Activated CD4-positive, CD25-positive, alpha-beta regulatory T cell (primary cell): ENCODE data around the gene LUZP4.
"Not testable (repeated sequence)": the region's sequence is repeated elsewhere in the genome, so short reads cannot be mapped to it uniquely, and the experiment has no call there.

ENCODE experiments used
- DNase-seq, 4 experiments: peaks; one replicate each; lab custom pipeline; 2025; lab: John Stamatoyannopoulos, UW

Gene LUZP4, protein sequence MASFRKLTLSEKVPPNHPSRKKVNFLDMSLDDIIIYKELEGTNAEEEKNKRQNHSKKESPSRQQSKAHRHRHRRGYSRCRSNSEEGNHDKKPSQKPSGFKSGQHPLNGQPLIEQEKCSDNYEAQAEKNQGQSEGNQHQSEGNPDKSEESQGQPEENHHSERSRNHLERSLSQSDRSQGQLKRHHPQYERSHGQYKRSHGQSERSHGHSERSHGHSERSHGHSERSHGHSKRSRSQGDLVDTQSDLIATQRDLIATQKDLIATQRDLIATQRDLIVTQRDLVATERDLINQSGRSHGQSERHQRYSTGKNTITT

DNA sequence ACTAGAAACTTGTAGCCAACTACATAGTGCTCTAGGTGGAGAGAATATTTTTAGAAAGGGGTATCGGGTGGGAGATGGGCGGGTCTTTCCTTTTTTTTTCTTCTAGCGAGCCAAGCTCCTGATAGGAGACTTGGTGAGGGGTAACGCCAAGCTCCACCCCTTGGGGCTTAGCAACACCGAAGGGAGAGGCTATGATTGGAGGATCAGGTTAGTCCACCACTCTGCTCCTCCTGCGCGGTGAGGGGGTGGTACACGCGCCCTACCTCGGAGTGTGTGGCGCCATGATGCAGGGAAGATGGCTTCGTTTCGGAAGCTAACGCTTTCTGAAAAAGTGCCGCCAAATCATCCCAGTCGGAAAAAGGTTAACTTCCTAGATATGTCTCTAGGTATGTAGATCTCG lies at the start of gene LUZP4:
LUZP4 (plus strand) TSS at position 251 of the 400 bp plus-strand sequence; CDS start at position 296, 45 bp downstream.
- no peak for DNase-seq

DNA sequence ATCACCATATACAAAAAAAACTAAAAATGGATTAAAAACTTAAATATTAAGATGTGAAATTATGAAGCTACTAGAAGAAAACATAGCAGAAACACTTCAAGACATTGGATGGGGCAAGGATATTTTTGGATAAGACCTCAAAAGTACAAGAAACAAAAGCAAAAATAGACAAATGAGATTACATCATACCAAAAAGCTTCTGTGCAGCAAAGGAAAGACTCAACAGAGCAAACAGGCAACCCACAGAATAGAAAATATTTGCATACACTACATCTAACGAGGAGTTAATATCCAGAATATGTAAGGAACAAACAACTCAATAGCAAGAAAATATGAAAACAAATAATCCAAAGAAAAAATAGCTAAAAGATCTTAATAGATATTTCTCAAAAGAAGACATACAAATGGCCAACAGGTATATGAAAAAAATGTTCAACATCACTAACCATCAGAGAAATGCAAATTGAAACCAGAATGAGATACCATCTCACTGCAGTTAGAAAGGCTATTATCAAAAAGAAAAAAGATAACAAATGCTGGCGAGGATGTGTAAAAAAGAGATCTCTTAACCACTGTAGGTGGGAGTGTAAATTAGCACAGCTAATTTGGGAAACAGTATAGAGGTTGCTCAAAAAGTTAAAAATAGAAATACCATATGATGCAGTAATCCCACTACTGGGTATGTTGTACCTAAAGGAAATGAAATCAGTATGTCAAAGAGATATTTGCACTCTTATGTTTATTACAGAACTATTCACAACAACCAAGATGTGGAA lies 37.9 kb upstream of the LUZP4 start:
- DNase-seq: no peak

DNA sequence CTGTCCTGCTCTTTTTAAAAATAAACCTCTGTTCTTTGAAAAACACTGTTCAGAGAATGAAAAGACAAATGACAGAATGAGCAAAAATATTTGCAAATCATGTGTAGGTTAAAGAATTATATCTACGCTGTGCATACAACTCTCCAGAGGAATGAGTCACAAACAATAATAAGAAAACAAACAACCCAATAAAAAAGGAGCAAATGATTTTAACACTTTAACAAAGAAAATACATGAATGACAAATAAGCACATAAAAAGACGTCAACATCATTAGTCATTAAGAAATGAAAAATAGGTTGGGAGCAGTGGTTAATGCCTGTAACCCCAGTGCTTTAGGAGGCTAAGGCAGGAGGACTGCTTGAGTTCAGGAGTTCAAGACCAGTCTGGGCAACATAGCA lies 34.5 kb upstream of the LUZP4 start:
- no peak for DNase-seq

DNA sequence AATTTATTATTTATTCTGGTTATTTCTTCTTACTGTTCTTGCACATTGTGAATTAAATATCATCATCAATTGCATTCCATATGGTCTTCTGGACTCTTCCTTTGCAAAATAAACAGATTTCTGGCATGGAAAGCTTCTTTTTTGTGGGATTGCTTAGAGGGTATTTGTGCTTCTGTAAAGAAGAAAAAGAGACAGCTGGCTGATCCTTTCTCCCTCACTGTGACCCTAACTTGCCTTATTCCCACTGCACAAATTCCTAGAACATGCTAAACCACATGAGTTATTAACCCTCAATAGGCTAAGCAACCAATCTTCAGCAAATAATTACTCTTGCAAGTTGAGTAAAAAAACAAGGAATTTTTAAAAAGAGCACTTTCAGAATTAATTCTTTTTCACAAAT lies 31.8 kb upstream of the LUZP4 start:
- no peak for DNase-seq

DNA sequence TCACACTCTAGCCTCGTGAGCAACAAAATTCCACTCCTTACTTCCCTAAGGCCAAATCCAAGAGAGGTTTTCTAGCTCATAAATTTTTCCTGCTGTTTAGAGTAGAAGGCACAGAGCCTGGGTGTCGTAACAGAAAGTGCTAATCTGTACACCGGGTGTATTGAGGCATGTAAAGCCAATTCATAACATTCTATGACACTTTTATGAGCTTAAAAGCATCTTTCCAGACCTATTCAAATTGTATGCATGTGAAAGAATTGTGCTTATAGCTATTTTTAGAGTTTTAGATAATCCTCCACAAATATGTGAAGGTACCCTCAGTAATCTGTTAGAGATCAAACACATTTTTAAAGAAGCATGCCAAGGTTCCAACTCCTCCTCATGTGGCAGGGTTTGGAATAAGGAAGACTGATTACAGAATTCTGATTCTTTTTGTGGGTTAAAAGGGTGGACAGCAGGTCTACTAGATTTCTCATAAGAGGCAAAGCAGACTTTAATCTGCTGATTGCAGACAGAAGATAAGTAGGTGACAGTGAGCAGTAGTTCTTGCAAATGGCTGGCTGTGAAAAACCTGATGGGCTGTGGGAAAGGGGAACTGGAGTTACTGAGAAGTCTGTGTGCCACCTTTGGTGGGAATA lies 30.2 kb upstream of the LUZP4 start:
- no peak for DNase-seq

DNA sequence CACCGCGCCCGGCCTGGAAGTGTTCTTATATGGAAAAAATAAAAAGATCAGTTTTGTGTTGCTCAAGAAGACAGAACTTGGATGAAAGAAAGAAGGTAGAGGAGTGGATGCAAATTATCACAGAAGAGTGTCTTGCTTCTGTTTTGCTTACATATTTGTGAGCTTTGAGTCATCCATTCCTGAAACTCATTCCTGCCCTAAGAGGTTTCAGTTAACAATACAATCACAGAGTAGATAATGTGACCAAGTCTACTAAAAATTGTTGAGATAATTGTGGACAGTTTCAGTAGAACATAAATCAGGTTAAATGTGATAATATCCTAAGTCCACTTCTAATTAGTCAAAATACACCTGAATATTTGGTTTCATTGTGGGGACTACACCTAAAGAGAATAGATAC lies 29.2 kb upstream of the LUZP4 start:
- no peak for DNase-seq

DNA sequence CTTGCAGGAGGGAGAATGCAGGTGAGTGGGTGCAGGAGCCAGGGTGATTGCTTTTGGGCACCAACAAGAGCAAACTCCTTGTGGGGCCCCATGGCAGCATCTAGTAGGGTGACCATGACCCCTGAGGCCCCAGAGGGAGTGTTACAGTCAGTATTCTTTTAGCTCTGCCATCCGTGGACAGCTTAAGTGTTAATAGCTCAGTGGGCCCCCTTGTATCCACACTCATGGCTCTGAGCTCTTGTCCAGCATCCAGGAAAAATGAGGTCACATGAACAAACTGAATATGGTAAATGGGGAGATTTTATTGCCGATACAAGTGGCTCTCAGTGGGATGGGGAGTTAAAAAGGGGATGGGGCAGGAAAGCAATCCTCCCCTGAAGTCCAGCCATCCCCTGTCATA lies 28.4 kb upstream of the LUZP4 start:
- no peak for DNase-seq

DNA sequence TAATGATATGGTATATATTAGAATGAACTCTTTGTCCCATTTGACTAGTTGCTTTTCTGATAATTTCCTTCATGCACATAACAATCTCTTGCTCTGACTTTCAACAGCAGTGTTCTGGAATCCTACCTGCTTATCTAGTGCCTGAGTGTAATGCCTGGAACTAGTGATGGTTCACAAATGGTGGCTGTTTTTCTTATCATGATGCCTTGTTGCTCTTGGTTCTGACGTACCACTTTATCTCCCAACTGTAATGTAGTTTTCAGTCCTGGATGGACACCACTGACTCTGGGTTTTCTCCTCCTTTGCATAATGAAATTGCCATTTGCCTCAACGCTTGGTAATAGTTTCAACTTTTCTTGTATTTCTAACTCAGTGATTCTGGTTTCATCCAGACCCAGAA lies 25.5 kb upstream of the LUZP4 start:
- no peak for DNase-seq

DNA sequence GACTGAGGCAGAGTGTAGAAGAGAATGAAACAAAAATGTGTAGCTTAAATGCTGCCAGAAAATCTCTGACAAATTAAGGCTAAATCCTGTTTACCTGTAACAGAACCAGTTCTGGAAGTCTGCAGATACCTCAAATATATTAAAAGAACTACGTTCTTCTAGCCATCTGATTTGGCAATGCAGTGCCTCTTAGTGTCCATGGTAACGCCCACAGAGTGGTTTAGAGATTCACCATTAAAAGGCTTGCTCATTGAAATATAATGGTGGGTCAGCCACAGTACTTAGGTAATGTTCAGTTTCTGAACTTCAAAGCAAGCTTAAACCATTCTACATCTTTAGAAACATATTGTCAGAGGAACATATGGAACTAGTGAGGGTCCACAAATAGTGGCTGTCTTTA lies 23.2 kb upstream of the LUZP4 start:
- no peak for DNase-seq

DNA sequence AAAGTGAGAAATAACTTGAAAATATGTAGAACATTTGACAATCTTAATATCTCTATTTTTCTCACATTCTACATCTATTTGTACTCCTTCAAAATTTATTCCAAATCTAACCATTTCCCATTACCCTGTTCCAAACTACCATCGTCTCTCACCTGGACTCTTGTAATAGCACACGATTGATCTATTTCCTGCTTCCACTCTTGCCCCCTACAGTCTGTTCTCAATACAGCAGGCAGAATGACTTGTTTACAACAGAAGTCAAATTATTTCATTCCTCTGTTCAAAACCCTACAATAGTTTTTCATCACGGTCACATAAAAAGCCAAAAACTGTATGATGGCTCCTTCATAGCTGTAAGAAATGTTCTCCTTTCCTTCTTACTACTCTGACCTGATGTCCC lies 21.1 kb upstream of the LUZP4 start:
- no peak for DNase-seq

DNA sequence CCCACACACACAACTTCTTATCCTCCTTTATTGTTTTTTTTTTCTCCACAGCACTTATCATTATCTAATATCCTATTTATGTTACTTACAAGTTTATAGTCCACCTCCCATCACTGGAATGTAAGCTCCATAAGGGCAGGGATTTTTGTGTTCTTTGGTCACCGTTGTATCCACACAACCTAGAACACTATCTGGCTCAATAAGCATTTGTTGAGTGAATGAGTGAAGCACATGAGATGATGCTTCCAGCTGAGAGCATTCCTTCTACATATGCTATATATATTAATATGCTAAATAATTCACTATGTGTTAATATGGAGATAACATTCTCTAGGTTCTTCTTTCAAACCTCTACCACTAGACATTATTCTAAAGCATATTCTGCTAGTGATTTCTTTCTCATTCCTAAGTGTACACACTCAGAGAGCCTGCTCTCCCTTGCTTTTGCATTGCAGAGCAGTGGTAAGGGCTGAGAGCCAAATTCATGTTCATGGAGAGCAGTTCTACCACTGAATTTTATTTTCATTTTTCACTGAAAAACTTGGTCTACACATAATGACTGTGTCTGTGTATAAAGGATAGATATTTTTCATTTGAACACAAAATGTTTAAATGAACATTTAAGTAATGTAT lies 20.3 kb upstream of the LUZP4 start:
- no peak for DNase-seq

DNA sequence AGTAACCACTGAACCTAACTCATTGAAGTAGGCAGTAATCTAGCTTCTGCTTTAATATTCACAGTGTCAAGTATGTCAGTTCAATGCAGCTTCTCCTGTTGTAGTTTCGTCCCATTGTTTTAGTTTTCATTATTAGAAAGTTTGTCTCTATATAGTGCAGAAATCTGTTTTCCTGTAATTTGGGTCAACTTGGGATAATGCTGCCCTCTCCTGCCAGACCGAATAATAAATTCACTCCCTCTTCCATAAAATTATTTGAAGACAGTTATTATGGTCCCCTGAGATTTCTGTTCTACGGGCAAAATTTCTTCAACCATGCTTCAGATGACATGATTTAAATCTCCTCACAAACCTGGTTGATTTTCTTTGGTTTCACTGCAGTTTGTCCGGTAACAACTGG lies 4.6 kb upstream of the LUZP4 start:
- DNase-seq: no peak

DNA sequence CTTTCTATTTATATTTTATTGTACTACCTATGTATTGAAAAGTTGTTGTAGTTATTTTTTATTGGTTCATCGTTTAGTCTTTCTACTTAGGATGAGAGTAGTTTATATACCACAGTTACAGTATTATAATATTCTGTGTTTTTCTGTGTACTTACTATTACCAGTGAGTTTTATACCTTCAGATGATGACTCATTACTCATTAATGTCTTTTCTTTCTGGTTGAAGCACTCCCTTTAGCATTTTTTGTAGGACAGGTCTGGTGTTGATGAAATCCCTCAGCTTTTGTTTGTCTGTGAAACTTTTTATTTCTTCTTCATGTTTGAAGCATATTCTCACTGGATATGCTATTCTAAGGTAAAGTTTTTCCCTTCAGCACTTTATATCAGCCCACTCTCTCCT lies 7.7 kb downstream of the LUZP4 start:
- DNase-seq: no peak

DNA sequence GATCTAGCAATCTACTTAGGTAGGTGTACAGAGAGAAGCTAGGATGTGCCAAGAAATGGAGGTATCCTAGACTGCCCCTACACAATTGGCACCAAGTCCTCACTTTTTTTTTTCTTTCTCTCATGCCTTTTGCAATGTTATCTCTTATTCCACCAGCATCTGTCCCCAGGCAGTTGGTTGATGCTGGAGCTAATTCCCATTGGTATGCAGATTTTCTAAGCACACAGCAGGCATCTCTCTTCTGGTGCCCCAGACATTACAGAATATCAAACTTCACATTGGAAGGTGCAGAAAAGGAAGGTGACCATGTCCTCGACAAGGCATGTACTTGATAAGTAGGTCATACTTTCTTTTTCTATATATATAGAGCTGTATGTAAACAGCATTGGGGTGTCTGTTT lies 21.6 kb downstream of the LUZP4 start:
- no peak for DNase-seq

DNA sequence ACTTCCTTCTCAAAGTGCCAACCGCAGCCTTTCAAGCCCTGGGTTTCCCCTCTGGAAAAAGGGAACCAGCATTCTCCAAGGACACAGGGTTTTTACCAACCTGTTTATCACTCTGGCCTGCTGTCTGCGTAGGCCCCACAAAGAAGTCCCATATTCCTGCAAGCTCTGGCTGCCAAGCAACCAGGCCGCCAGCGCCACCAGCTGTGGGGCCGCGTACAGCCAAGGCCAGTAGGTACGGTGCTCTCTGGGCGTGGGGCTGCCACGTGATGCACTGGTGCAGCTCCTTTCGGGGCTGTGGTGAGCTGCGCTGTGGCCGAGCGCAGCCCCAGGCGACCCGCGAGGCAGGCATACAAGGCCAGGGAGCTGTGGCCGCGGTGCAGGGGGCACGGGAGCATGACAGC lies 22.1 kb downstream of the LUZP4 start:
- no peak for DNase-seq

DNA sequence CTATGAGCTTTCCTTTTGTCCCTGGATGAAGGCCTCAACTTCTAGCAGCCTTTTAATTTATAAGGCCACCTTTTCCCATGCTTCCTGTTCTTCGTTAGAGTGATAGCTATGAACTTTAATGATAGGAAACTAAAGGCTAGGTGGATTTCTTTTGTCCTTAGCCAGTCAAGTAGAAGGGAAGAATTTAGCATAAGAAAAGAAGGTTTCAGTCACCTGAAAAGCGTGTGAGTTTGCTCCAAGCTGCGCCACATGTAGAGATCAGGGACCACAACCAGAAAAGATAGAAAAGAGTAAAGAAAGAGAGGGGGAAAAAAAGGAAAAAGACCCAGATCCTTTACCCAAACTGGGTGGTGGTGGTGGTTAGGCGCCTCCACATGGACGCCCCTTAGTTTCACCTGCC lies 28.6 kb downstream of the LUZP4 start:
- no peak for DNase-seq

DNA sequence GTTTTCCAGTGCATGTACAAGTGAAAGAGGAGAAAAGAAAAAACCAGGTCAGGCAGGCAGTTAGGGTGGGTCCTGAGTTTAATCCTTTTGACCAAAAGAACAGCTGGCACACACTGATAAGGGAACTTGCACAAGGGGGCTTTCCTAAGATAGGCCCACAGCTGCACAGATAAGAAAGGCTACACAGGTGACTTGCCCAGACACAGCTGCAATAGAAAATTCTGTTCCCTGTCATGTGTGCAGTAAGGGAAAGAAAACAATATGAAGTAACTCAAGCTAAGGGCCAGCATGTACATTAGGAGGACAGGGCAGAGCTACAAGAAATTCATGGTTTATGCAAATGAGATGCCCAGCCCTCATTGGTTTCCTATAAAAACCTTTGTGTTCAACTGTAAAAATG lies 32.9 kb downstream of the LUZP4 start:
- no peak for DNase-seq

DNA sequence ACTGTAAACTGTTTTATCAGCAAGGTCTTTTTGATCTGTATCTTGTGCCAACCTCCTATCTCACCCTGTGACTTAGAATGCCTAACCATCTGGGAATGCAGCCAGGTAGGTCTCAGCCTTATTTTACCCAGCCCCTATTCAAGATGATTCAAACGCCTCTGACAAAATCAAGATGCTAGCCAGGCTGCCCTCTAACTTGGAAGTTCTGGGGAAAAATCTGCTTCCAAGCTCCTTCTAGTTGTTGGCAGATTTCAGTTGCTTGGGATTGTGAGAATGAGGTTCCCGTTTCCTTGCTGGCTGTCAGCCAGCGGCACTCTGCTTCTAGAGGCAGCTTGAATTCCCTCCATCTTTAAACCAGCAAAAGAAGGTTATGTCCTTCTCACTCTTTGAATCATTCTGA lies 34.7 kb downstream of the LUZP4 start:
- DNase-seq: no peak

DNA sequence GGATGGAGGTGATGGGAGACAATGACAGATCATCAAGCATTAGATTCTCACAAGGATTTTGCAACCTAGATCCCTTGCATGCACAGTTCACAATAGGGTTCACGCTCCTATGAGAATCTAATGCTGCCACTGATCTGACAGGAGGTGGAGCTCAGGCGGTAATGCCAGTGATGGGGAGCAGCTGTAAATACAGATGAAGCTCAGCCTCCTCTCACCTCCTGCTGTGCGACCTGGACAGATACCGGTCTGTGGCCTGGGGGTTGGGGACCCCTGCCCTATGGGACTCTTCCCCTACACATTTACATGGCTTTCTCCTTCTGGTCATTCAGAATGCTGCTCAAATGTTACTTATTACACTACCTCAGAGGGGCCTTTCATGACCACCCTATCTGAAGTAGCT lies 39.8 kb downstream of the LUZP4 start:
- DNase-seq: not testable (repeated sequence)

DNA sequence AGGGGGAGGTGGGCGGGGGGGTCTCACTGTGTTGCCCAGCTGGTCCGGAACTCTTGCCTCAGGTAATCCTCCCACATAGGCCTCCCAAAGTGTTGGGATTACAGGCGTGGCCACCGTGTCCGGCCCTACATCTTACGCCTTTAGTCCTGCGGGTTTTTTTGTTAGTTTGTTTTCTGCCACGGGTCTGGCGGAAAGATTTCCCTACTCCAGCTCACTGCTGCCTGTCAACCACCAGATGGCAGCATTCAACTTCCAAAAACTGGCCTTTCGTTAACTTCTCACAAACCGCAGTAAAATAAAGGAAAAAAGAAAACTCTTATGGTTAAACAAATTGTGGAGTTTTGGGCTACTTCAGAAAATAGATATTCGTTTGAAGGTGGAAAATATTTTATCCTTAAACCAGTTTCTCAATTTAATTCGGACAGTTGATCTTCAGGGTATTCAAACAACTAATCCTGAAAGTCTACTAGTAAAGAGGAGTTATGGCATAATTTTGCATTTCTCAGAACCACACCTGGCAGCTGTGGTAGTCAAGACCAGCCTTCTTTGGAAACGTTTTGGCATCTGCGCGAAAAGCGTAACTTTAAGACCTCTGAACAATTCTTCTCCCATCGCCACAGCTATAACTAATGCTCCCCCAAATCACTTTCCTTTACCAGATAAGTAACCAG lies 41.1 kb downstream of the LUZP4 start:
- DNase-seq: no peak

DNA sequence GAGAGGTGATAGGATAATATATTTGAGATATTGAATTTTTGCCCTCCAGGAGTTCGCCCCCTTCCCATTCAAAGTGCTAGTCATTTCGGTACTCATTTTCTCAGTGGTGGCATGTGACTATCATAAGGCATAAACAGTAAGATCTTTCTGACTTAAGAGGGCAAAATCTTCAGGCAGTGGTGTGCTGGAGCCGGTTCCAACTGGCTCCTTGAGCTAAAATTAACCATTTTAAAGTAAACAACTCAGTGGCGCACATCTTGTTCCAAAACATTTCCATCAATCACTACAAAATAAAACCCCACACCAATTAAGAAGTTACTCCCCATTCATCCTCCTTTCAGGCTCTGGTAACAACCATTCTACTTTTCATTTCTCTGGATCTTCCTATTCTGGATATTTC lies 43.3 kb downstream of the LUZP4 start:
- no peak for DNase-seq

DNA sequence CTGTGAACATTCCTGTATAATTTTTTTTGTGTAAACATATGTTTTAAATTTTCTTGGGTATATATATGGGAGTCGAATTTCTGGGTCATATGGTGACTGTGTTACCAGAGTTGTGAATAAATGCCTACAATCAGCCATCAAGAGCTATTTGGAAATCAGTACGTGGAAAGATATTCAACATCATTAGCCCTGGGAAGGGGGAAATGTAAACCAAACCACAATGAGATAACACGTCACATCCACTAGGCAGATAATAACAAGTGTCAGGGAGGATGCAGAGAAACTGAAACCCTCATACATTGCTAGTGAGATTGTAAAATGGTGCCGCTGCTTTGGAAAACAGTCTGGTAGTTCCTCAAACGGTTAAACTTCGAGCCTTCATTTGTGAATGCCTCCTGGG lies 43.9 kb downstream of the LUZP4 start:
- no peak for DNase-seq
